Activated T-helper 1 cell treated with anti-CD3 and anti-CD28 coated beads, Interleukin-2, amount 50 U/mL, for 16 hours (primary cell): ENCODE results near the gene PABPN1.

ENCODE experiments used
- DNase-seq, 2 donors: peaks; one replicate each; pipeline ENCODE4 v3.0.0-alpha.2; 2020; ENCODE audit warnings: low read depth in 1 of 2, low spot score in 1 of 2

PABPN1 gene

DNA sequence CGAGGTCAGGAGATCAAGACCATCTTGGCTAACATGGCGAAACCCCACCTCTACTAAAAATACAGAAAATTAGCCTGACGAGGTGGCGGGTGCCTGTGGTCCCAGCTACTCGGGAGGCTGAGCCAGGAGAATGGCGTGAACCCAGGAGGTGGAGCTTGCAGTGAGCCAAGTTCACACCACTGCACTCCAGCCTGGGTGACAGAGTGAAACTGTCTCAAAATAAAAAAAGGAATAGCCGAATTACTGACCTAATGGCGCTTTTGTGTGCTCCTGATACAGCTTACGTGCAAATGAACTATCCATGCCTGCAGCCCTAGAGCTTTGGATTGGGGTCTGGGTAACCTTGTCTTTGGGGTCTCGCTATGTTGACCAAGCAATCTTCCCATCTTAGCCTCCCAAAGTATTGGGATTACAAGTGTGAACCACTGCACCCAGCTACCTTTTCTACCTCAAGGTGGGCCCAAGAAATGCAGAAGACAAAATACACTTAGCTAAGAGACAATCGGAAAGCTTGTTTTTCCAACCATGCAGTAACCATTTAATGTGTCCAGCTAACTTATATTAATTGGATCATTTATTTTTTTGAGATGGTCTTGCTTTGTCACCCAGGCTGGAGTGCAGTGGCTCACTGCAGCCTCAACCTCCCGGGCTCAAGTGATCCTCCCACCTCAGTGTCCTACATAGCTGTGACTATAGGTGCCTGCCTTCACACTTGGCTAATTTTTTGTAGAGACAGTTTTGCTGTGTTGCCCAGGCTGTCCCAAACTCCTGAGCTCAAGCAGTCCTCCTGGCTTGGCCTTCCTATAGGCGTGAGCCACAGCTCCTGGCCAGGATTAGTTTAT lies 5.5 kb downstream of the PABPN1 start:
- no peak for DNase-seq

DNA sequence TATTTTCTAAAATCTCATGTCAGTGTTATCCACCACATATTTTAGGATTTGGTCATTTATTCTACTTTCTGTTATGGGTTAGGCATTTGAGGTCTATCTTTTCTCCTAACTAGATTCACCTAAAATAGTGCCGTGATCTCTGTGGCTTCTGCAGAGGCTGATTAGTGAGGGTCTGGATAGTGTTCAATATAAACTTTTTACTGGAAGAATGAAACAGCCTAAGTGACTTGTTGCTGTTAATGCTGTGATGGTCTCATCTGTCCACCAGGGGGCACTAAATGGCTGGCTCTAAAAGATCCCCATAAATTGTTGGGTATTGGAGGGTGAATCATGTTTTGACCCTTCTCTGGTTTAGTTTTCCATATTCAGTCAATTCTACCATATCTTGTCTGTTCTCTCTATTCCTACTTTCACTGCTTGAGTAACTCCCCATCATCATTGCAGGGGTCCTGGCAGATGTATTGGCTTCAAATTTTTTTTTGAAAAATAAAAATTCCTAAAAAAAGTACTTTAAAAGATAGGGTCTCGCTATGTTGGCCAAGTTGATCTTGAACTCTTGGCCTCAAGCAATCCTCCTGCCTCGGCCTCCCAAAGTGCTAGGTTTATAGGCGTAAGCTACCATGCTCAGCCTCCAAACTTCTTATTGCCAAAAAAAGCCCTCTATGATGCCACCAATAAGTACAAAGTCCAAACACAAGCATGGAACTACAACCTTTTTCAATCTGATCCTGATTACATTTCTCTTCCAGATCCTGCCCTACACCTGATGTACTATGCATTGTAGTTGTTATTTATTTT lies 6.9 kb downstream of the PABPN1 start:
- peak in 1 of 2 donors; percentile 48 for DNase-seq

DNA sequence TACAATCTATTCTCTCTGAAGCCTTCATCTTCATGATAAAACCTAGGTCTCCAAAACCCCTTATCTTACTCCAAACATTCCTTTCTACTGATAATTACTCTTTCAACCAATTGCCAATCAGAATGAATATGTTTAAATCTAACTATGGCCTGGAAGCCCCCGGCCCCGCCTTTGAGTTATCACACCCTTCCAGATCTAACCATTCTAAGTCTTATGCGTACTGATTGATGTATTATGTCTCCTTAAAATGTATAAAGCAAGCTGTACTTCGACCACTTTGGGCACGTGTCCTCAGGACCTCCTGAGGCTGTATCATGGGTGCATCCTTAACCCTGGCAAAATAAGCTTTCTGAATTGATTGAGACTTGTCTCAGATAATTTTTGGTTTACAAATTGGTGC lies 14.4 kb downstream of the PABPN1 start:
- no peak for DNase-seq

DNA sequence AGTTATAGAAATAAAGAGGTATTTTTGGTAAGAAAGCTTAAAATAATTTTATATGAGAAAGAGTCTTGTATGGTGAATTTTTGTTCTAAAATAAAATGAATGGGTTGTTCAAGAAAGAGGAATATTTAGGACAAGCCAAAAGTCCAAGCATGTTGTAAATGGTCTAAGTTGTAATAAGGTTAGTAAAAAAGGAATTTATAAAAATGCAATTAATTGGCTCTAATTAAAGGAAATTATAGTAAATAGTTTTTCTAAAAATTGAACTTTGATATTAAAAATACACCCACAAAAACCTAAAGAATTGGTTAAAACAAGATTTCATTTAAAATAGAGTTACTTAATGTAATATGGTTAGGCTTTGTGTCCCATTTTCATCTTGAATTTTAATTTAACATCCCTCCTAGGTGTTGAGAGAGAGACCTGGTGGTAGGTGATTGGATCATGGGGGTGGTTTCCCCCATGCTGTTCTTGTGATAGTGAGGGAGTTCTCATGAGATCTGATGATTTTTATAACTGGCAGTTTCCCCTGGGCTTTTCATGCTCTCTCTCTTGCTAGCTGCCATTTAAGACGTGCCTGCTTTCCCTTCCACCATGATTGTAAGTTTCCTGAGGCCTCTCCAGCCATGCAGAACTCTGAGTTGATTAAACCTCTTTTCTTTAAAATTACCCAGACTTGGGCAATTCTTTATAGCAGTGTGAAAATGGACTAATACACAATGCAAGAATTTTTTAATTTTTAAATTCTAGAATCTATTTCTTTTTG lies 18.4 kb downstream of the PABPN1 start:
- DNase-seq, result no peak

DNA sequence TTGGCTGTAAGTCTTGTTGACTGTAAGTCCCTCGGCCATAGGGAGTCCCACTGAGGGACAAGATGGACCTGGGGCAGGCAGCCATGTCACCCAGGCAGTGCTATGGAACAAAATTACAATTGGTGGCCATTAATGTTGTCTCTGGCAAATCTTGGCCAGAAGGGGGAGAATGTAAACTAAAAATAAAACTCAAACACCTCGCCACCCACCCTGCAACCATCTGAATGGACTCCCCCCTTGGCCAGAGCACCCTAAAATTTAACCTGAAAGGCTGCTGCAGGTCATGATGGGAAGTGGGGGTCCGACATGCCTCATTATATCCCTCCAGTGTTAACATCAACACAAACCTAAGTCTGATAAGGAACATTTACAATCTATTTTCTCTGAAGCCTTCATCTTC lies 23.2 kb downstream of the PABPN1 start:
- DNase-seq, result no peak

DNA sequence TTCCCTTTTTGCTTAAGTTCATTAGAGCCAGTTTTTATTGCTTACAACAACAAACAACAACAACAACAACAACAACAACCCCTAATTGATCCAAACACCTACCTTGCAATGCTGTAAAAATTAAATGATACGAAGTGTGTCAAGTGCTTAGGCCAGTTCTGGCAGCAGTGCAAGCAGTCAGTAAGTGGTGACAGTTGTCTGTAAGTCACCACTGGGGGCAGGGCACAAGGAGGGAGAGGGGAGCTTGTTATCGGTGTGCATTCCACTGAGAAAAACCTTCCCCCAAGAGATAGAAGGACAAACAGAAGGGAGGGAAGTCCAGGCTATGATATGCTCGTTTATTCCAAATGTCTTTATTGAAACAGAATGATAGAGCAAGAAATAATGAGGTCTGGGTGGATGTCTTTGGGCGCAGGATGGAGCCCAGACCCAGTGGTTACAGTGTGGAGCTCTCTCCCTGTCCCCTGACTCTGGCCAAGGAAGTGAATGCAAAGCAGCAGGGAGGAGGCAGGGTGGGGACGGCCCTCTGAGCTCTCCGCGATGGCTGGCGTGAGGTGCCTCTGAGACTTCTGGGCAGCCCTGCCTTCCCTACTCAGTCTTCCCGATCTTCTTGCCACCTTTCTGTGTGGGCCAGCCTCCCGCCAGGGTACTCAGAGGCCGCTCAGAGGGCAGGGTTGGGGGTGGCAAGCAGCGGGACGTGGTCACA lies 24.9 kb downstream of the PABPN1 start:
- no peak for DNase-seq

DNA sequence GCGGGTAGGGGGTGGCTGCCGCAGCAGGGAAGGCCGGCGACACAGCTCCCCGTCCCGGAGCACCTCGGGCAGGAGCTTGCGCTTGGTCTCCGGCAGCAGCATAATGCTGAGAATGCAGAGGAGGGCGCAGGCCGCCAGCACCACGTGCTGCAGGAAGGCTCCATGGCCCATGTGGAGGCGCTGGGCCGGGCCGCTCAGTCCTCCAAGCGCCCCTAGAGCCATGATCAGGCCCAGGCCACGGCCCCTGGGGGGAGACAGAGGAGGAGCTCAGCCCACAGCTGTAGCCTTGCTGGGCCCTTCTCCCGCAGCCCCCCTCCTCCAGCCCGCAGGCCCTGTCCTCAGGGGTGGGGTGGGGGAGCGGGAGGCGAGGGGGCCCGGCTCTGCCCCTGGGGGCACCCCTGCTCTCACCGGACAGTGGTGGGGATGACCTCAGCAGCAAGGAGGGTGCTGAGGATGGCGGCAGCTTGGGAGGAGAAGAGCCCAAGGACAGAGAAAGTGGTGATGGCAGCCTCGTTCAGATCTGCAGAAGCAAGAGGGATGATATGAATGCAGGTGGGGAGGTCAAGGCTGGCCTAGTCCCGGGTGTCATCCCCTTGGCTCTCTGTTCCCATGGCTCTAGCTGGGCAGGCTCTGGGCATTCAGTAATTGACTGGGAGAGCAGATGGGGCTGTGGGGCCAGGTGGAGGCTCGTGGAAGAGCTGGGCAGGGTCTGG lies 25.6 kb downstream of the PABPN1 start:
- no peak for DNase-seq

DNA sequence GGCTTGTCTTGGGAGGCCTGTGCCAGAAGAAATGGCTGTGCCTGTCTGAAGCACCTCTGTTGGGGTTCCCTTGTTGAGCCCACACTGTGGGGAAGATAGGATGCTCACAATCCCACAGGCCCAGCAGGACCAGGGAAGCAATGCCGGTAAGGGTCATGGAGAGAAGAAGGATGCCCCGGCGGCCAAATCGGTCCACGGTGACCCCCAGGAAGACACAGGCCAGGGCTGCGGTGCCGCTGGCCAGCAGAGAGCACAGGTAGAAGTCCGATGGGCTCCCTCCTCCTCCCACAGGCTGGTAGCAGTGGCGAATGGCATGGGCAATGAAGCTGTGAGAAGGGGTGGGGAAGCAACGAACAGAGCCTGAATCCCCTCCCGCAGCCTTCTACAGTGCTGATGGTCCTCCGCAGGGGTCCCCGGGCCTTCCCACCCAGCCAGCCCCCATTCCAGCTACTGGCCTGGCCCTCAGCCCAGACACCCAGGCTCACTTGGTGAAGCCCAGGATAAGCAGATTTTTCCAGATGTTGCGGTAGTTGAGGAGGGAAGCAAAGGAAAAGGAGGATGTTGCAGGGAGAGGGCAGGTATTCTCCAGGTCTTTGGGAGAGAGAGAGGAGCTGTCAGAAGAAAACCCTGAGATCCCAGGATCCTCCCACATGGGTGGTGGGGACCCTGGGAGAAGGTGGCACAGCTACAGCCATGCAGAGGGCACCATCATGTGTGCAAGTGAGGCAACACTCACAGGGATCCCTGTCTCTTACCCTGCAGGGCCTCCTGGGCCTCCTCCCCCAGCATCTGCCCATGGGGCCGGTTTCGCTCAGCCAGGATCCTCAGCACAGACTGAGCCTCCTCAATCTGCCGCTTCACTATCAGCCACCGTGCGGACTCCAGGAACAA lies 26.4 kb downstream of the PABPN1 start:
- no peak for DNase-seq

DNA sequence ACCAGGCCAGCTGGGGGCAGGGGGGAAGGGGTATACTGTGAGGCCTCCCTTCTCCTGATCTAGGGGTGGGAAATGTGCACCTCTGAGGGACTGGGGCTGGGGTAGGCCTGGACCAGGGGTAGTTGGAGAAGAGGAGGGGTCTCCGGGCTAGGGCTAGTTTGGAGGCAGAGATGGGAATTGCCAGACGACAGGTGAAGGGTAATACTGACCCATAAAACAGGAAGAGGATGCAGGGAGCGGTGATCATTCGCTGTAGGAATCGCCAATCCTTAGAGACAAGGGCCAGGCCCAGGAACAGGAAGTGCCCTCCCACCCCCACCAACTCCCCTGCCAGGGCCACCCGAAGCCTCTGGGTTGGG lies 27.0 kb downstream of the PABPN1 start:
- no peak for DNase-seq

DNA sequence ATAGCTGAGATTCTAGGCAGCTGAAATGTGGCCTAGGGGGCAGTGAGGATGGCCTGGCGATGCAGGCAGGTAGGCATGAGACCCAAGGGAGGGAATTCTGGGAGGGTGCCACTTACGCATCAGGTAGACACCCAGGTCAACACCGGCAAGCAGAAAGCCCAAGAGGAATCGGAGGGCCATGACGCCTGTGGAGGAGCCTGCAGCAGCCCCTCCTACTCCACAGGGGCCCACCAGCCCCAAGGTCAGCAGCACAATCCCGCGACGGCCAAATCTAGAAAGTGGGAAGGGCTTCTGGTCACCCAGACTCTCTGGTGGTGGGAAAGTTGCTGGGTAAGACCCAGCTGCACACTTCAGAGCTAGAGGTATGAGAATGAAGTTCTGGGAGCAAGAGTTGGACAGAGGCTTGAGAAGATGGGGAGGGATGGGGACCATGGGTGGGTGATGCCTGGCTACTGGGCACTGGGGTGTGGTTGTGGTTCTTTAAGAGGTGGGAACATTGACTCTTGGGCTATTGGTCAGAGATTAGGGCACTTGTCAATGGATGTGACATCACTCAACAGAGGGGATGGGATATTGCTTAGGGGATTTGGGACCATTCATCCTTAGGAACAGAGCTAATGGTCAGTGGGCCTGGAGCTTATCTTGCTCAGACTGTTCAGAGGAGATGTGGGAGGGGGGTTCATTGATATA lies 28.0 kb downstream of the PABPN1 start:
- no peak for DNase-seq

DNA sequence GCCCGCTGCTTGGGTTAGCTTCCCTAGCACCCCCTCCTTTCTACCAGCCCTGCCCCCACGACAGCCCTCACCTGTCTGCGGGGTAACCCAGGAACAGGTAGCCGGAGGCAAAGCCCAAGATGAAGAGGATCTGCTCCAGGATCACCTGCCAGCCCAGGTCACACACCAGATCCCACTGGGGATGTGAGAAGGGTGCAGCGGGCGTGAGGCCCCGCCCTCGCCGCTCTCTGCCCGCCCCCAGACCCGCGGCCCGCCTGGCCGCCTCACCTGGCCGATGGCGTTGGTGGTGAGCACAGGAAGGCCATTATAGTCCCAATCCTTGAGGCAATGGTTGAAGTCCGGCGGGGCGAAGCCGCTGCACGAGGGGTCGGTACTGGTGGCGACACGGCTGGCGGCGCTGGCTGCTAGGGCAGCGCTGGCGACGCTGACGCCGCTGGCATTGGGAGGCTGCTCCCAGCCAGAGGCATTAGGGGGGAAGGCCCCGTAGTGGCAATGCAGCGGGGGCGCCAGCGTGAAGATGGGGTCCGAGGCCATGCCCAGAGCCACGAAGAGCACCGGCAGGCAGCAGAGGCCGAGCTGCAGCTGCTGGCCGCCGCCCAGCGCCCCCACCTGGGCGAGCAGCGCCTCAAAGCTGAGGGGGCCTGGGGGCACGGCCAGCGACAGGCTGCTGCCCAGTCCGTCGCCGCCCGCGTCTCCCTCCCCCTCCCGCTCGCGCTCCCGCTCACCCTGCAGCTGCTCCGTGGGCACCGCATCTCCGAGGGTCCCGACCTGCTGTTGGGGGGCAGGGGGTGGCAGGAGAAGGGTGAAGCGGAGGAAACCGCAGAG lies 30.6 kb downstream of the PABPN1 start:
- DNase-seq, result no peak

DNA sequence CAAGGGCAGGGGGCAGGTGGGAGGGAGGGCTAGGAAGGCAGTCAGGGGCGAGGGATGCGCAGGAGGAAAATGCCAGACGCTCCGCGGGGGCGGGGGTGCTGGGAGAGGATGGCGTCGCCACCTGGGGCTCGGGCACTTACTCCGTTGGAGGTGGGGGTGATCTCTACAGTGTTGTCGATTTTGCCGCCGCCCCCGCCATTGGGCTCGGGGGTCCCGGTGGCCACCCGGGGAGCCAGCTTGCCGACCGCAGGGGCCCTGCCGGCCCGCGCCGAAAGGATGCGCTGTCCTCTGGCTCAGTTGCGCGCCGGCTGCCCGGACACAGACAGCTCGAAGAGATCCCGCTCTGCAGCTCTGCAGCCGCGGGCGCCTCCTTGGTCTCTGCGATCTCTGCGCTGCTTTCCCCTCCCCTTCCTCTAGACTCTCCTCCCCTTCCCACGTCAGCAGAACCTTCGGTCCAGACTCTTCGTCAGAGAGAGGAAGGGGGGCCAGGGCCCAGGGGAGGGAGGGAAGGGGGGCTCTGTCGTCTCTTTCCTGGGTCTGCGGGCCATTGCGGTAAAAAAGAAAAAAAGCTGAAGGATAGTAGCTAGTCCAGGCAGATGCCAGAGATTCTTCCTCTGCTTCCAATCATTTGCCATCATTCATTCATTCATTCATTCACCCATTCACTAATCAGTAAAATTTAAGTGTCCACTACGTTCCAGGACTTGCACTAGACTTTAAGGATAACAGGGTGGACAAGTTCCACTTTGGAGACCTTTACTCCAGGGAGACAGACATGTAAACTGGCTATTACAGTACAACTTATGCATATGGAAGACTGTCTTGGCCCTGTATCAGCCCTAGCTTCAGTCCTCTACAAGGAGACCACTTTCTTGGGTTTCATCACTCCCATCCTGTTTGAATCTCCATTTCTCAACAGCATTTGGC lies 31.5 kb downstream of the PABPN1 start, which contains the start of gene SLC22A17:
SLC22A17 (minus strand) TSS at position 382 of the 927 bp plus-strand sequence.
- DNase-seq, result peak; percentile 19 to 27

DNA sequence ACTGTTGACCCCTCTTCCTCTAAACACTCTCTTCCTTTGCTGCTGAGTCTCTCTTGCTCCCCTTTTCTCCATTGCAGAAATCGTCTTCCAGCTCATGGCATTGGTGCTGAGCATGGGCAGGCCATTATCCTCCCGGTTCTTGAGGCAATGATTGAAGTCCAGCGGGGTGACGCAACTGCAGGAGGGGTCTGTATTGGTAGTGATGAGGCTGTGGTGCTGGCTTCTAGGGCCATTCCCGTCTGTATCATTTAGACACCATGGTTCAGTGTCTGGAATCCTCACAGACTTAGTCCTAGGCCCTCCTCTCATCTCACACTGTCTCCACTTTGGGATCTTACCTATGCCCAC lies 32.1 kb downstream of the PABPN1 start:
- DNase-seq, result no peak

DNA sequence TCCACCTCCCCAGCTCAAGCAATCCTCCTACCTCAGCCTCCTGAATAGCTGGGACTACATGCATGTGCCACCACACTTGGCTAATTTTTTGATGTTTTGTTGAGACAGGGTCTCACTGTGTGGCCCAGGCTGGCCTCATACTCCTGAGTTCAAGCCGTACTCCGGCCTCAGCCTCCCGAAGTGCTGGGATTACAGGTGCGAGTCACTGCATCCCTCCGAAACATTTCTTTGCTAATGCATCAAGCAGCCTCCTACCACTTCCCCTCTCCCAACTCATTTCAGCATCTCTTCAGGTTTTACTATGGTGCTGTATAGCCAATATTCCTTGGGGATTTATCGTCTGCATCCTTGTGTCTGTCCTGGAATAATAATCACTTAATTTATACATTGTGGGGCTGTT lies 33.7 kb downstream of the PABPN1 start:
- DNase-seq, result no peak

DNA sequence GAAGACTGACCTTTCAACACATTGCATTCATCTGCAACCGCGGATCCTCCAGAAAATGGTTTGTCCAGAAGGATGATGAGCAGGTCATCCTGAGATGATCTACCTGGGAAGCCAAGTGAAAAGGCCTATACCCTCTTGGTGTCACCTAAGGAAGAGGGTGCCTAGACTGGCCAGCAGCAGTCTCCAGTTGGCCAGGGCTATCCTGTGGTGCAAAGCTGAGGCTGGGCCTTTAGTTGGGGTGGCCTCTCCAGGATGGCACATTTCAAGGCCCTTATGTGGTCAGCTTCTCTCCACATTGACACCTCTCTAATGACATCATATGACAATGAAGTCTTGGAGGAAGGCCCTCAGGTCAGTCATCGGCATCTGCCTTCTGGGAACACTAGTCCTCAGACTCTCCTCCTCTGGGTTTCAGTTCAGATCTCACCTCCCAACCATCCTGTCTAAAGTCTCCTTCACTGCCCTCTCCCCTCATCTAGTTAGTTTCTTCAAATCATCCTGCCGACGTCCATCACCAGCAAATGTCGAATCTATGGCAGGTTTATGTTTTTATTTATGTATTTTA lies 34.7 kb downstream of the PABPN1 start:
- no peak for DNase-seq

DNA sequence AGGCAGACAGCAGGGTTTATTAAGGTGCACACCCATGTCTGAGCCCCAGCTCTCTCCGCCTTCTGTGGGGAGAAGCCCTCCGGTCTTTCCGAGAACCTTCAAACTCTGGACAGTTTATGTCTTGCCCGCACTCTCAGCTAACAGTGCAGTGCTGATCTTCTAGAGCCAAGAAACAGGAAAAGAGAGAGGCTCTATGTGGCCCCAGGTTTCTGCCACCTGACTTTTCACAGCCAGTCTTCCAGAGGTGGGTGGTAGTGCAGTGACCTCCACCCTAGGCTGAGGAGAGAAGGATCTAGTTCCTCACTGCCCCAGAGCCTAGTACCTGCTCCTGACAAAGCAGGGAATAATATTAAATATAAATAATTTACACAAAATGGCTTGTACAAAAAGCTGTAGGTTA lies 35.4 kb downstream of the PABPN1 start:
- no peak for DNase-seq

DNA sequence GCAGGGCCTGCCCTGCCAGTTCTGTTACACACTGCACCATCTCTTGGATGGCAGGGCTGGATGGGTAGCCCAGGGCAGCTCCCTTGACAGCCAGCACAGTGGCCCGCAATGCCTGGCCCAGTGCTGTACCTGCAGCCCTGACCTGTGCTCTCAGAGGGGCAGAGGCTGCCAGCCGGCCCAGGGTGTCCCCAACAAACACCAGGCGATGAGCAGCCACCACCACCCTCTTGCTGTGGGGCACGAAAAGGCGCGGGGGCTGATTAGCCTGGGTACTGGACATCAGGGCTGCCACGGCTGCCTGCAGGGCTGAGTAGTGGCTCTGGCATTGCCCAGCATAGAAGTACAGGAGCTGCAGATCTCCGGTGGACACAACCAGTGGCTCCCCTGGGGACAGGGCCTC lies 36.0 kb downstream of the PABPN1 start:
- no peak for DNase-seq
